Measurements from ENCODE around the gene HNRNPU. TPM values are rescaled to one million over a fixed set of nuclear protein-coding genes. Genes with fewer than 3 reads are reported as not detected.

HNRNPU gene
- total and polyA plus RNA-seq, 2 donors from 2014 or later: 153 to 329 TPM

DNA sequence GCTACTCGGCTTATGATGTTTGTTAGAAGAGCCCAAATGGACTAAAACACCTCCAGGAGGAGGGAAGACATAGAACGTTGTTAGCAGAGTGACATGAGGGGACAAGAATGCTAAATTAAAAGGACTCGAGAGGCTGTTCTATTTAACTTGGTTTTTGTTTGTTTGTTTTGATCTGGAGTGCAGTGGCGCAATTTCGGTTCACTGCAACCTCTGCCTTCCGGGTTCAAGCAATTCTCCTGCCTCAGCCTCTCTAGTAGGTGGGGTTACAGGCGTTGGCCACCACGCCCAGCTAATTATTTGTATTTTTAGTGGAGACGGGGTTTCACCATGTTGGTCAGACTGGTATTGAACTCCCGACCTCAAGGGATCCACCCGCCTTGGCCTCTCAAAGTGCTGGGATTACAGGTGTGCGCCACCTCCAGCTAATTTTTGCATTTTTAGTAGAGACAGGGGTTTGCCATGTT, 5.1 kb upstream of the HNRNPU start:
- TF ChIP-seq, protein P1, sequence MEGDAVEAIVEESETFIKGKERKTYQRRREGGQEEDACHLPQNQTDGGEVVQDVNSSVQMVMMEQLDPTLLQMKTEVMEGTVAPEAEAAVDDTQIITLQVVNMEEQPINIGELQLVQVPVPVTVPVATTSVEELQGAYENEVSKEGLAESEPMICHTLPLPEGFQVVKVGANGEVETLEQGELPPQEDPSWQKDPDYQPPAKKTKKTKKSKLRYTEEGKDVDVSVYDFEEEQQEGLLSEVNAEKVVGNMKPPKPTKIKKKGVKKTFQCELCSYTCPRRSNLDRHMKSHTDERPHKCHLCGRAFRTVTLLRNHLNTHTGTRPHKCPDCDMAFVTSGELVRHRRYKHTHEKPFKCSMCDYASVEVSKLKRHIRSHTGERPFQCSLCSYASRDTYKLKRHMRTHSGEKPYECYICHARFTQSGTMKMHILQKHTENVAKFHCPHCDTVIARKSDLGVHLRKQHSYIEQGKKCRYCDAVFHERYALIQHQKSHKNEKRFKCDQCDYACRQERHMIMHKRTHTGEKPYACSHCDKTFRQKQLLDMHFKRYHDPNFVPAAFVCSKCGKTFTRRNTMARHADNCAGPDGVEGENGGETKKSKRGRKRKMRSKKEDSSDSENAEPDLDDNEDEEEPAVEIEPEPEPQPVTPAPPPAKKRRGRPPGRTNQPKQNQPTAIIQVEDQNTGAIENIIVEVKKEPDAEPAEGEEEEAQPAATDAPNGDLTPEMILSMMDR (IDR thresholded peaks at IDR 0.05; ENCODE audit: borderline replicate concordance, extremely low read depth, insufficient read depth): no peak
- Histone ChIP-seq H3K4me3 (ENCODE audit: low read length in 3 of 3) (no peak overlapping the region), H3K27ac (ENCODE audit: low read depth in 2 of 2, low read length in 2 of 2) (no peak overlapping the region), H3K9me3 (ENCODE audit: control insufficient read depth in 2 of 3, insufficient read depth in 1 of 3, low read length in 3 of 3) (no peaks in the 10 kb centered on the region), H3K27me3 (ENCODE audit: control insufficient read depth, insufficient read depth, low read length) (no peaks in the 10 kb centered on the region), H3K4me1 (ENCODE audit: control insufficient read depth in 2 of 3, insufficient read depth in 2 of 3, low read depth in 1 of 3, low read length in 3 of 3) (peaks cover 0 to 6% (median 4%) of the 10 kb centered on the region in 3 donors), H3K36me3 (ENCODE audit: control insufficient read depth in 2 of 3, insufficient read depth in 3 of 3, low read length in 3 of 3) (no peaks in the 10 kb centered on the region), H3K9ac (ENCODE audit: low read length in 3 of 3) (no peak overlapping the region)
- no peak for FAIRE-seq
- DNase-seq: no peak
- intact Hi-C loops (cut with DNase I): no loop called here

DNA sequence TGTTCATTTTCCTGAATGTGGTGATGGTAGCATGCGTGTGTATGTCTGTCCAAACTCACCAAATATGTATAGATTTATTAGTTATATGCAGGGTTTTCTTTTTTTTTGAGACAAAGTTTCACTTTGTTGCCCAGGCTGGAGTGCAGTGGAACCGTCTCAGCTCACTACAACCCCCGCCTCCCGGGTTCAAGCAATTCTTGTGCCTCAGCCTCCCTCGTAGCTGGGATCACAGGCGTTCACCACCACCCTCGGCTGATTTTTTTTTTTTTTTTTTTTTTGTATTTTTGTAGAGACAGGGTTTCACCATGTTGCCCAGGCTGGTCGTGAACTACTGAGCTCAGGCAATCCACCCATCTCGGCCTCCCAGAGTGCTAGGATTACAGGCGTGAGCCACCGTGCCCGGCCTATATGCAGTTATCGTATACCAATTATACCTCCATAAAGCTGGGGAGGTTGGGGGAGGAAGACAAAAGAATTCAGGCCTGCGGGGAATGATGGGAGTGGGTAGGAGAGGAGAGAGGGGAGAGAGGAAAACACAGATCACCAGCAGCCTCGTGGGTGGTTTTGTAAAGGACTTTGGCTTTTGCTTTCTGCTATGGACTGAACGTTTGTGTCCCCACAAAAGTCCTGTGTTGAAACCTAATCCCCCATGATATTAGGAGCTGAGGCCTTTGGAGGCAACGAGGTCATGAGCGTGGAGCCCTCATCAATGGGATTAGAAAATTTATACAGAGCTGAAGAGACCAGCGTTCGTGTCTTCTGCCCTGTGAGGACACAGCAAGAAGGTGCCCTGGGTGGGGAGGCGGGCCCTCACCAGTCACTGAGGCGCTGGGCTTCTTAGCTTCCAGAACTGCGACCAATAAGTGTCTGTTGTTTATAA, 4.4 kb upstream of the HNRNPU start:
- H3K36me3 ChIP-seq (ENCODE audit: control insufficient read depth in 2 of 3, insufficient read depth in 3 of 3, low read length in 3 of 3): no peaks in the 10 kb centered on the region
- DNase-seq (no peak), FAIRE-seq (no peak)
- H3K9me3 ChIP-seq (ENCODE audit: control insufficient read depth in 2 of 3, insufficient read depth in 1 of 3, low read length in 3 of 3): no peaks in the 10 kb centered on the region
- no peak overlapping the region for H3K9ac ChIP-seq (ENCODE audit: low read length in 3 of 3)
- H3K4me1 ChIP-seq (ENCODE audit: control insufficient read depth in 2 of 3, insufficient read depth in 2 of 3, low read depth in 1 of 3, low read length in 3 of 3): peaks cover 0 to 6% (median 4%) of the 10 kb centered on the region in 3 donors
- TF ChIP-seq, protein P1 (IDR thresholded peaks at IDR 0.05; ENCODE audit: borderline replicate concordance, extremely low read depth, insufficient read depth): no peak
- H3K27me3 ChIP-seq (ENCODE audit: control insufficient read depth, insufficient read depth, low read length): no peaks in the 10 kb centered on the region
- H3K27ac ChIP-seq (ENCODE audit: low read depth in 2 of 2, low read length in 2 of 2): no peak overlapping the region
- intact Hi-C loops (cut with DNase I): no loop called here
- no peak overlapping the region for H3K4me3 ChIP-seq (ENCODE audit: low read length in 3 of 3)

DNA sequence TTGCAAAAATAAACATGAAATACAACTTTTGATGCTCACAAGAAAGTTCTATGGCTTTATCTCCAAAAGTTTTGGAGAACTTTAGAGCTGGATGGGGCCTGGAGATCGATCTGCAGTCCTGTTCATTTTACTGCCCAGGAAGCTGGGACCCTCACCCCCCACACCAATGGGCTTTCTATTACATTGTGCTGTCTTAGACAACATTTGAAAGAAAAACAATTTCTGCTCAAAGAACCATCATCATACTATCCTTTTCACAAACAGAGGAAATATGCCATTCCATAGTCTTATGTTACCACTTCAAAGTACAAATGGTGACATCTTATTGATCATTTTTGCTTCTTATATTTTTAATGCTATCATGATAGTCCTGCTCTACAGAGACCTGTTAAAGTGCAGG, 2.0 kb upstream of the HNRNPU start:
- Histone ChIP-seq H3K4me3 (ENCODE audit: low read length in 3 of 3) (no peak overlapping the region), H3K27ac (ENCODE audit: low read depth in 2 of 2, low read length in 2 of 2) (no peak overlapping the region), H3K9me3 (ENCODE audit: control insufficient read depth in 2 of 3, insufficient read depth in 1 of 3, low read length in 3 of 3) (no peaks in the 10 kb centered on the region), H3K4me1 (ENCODE audit: control insufficient read depth in 2 of 3, insufficient read depth in 2 of 3, low read depth in 1 of 3, low read length in 3 of 3) (peaks cover 2 to 7% (median 4%) of the 10 kb centered on the region in 3 donors), H3K27me3 (ENCODE audit: control insufficient read depth, insufficient read depth, low read length) (no peaks in the 10 kb centered on the region), H3K9ac (ENCODE audit: low read length in 3 of 3) (no peak overlapping the region), H3K36me3 (ENCODE audit: control insufficient read depth in 2 of 3, insufficient read depth in 3 of 3, low read length in 3 of 3) (peaks cover 0 to 6% (median 0%) of the 10 kb centered on the region in 3 donors)
- no peak for FAIRE-seq
- DNase-seq: no peak
- intact Hi-C loops (cut with DNase I): no loop called here
- TF ChIP-seq, protein P1 (IDR thresholded peaks at IDR 0.05; ENCODE audit: borderline replicate concordance, extremely low read depth, insufficient read depth): no peak
